DND-41 (cell line): ENCODE data around the gene MCF2L2.

Source experiments
- ATAC-seq: fragments of 200-7000 bp; cut with Tn5 transposase; 3 replicates; pipeline ENCODE4 v1.9.1; 2021; ENCODE audit warnings: low read depth; ENCODE audit not compliant: insufficient read depth
- DNase-seq: peaks from one replicate; pipeline ENCODE4 v3.0.0-alpha.2; 2020
- H2AFZ ChIP-seq: 2 replicates; pipeline ENCODE4 v1.6.0; 2012; ENCODE audit warnings: low read depth, low read length
- H3K27ac ChIP-seq: 2 replicates; pipeline ENCODE4 v1.5.1; 2012; ENCODE audit warnings: low read length, inconsistent platforms
- H3K27me3 ChIP-seq: fragments of 200-600 bp; sonication (generic); 2 replicates; pipeline ENCODE4 v1.6.0; 2012; ENCODE audit warnings: low read length, mild to moderate bottlenecking, inconsistent platforms; ENCODE audit not compliant: insufficient read depth, poor library complexity
- H3K36me3 ChIP-seq: 2 replicates; pipeline ENCODE4 v1.5.1; 2012; ENCODE audit warnings: low read length, inconsistent platforms; ENCODE audit not compliant: insufficient read depth
- H3K4me1 ChIP-seq: 2 replicates; pipeline ENCODE4 v1.5.1; 2012; ENCODE audit warnings: mild to moderate bottlenecking, low read length; ENCODE audit not compliant: insufficient read depth
- H3K4me2 ChIP-seq: 2 replicates; pipeline ENCODE4 v1.6.0; 2012; ENCODE audit warnings: mild to moderate bottlenecking, moderate library complexity, low read length, inconsistent platforms; ENCODE audit not compliant: insufficient read depth
- H3K4me3 ChIP-seq, 2 experiments: fragments of 200-600 bp in 1 of 2; shearing (Covaris generic) in 1 of 2; 2 replicates each; pipeline ENCODE4 v1.5.1; 2012 to 2016; ENCODE audit warnings: inconsistent platforms in 2 of 2, low read length in 2 of 2, mild to moderate bottlenecking in 2 of 2, low read depth in 1 of 2, moderate library complexity in 1 of 2
- H3K79me2 ChIP-seq: 2 replicates; pipeline ENCODE4 v1.6.0; 2012; ENCODE audit warnings: low read length, inconsistent platforms; ENCODE audit not compliant: insufficient read depth
- H3K9ac ChIP-seq: 2 replicates; pipeline ENCODE4 v1.6.0; 2012; ENCODE audit warnings: low read depth, mild to moderate bottlenecking, inconsistent platforms, low read length, moderate library complexity
- H3K9me3 ChIP-seq: 2 replicates; pipeline ENCODE4 v1.5.1; 2012; ENCODE audit warnings: low read length, moderate library complexity, mild to moderate bottlenecking, inconsistent platforms; ENCODE audit not compliant: insufficient read depth, severe bottlenecking
- H4K20me1 ChIP-seq: 2 replicates; pipeline ENCODE4 v1.6.0; 2012; ENCODE audit warnings: low read length; ENCODE audit not compliant: insufficient read depth
- EZH2 ChIP-seq: IDR thresholded peaks from 3 replicates; pipeline ENCODE4 v1.6.1; 2012; ENCODE audit warnings: borderline replicate concordance, low read depth, mild to moderate bottlenecking, moderate library complexity, low read length, inconsistent platforms; ENCODE audit not compliant: severe bottlenecking
- TF ChIP-seq, protein P1 (sequence below): IDR thresholded peaks from 2 replicates; pipeline ENCODE4 v1.5.1; 2012; ENCODE audit warnings: borderline replicate concordance, low read length, moderate library complexity, mild to moderate bottlenecking; ENCODE audit not compliant: poor library complexity, severe bottlenecking; ENCODE audit errors: extremely low read depth

Gene MCF2L2

DNA sequence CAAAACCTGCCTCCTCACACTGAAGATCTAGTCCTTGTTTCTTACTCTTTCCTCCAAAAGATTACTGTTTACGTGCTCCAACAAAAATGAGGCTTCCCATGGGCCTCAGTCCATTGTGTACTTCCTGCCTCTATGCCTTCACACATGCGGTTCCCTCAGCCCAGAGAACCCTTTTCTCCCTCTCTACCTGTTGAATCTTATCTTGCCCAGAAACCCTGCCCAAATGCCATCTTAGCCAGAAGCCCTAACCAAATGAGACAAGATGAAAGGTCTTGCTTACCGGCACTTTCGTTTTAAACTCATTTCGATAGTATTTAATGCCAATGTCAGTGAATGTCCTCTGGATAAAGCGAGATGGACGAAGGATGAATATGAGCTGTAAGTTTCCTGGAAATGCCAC is 89.9 kb downstream of the MCF2L2 start:
- TF ChIP-seq, protein P1, sequence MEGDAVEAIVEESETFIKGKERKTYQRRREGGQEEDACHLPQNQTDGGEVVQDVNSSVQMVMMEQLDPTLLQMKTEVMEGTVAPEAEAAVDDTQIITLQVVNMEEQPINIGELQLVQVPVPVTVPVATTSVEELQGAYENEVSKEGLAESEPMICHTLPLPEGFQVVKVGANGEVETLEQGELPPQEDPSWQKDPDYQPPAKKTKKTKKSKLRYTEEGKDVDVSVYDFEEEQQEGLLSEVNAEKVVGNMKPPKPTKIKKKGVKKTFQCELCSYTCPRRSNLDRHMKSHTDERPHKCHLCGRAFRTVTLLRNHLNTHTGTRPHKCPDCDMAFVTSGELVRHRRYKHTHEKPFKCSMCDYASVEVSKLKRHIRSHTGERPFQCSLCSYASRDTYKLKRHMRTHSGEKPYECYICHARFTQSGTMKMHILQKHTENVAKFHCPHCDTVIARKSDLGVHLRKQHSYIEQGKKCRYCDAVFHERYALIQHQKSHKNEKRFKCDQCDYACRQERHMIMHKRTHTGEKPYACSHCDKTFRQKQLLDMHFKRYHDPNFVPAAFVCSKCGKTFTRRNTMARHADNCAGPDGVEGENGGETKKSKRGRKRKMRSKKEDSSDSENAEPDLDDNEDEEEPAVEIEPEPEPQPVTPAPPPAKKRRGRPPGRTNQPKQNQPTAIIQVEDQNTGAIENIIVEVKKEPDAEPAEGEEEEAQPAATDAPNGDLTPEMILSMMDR = no peak
- TF ChIP-seq EZH2 = no peak
- Histone ChIP-seq H3K79me2 (no peaks in the 10 kb centered on the region), H3K36me3 (no peaks in the 10 kb centered on the region), H3K4me3 (no peak overlapping the region), H3K27ac (no peak overlapping the region), H3K4me1 (no peaks in the 10 kb centered on the region), H4K20me1 (no peaks in the 10 kb centered on the region), H2AFZ (no peak overlapping the region), H3K4me2 (no peak overlapping the region), H3K9ac (no peak overlapping the region), H3K27me3 (peaks cover 3% of the 10 kb centered on the region), H3K9me3 (no peaks in the 10 kb centered on the region)
- no peak for ATAC-seq
- DNase-seq = no peak

DNA sequence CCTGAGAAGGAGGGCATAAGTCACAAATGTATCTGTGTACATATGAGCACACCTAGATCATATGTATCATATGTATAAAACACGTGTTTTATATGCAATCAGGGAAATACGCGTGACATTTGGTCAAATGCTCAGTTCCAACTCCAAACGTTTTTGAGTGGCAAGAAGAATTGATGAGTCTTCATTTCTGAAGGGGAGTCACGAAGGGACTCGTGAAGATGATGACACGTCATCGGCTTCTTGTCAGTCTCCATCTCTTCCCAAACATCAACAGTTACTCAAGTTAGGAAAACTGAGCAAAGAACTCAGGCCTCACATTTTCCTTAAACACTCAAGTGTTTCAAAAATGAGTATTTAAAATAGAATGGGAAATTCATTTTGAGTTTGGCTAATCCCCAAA is 95.9 kb downstream of the MCF2L2 start:
- DNase-seq (no peak), ATAC-seq (no peak)
- Histone ChIP-seq H3K4me3 (no peak overlapping the region), H4K20me1 (no peaks in the 10 kb centered on the region), H3K4me1 (no peaks in the 10 kb centered on the region), H3K9me3 (no peaks in the 10 kb centered on the region), H3K27ac (no peak overlapping the region), H3K79me2 (no peaks in the 10 kb centered on the region), H3K4me2 (no peak overlapping the region), H3K27me3 (no peaks in the 10 kb centered on the region), H2AFZ (no peak overlapping the region), H3K36me3 (no peaks in the 10 kb centered on the region), H3K9ac (no peak overlapping the region)
- TF ChIP-seq, protein P1 = no peak
- no peak for TF ChIP-seq EZH2

DNA sequence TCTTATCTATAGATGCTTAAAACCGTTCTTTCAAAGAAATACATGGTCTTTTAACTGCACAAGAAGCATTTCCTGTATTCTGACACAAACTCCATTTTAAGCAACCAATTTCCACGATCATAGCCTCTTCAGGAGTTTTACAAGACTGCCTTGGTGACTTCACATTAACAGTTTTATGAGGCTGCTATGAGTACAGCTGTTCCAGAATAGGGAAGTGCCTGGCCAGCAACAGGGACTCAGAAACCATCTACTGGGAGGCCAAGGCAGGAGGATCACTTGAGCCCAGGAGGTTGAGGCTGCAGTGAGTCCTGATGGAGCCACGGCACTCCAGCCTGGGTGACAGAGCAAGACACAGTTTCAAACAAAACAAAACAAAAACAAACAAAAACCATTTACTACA is 96.9 kb downstream of the MCF2L2 start:
- Histone ChIP-seq H4K20me1 (no peaks in the 10 kb centered on the region), H3K4me2 (no peak overlapping the region), H3K9me3 (no peaks in the 10 kb centered on the region), H2AFZ (no peak overlapping the region), H3K4me1 (no peaks in the 10 kb centered on the region), H3K36me3 (no peaks in the 10 kb centered on the region), H3K27ac (no peak overlapping the region), H3K27me3 (no peaks in the 10 kb centered on the region), H3K79me2 (no peaks in the 10 kb centered on the region), H3K4me3 (no peak overlapping the region), H3K9ac (no peak overlapping the region)
- ATAC-seq (no peak), DNase-seq (no peak)
- TF ChIP-seq, protein P1 = no peak
- TF ChIP-seq EZH2 = no peak

DNA sequence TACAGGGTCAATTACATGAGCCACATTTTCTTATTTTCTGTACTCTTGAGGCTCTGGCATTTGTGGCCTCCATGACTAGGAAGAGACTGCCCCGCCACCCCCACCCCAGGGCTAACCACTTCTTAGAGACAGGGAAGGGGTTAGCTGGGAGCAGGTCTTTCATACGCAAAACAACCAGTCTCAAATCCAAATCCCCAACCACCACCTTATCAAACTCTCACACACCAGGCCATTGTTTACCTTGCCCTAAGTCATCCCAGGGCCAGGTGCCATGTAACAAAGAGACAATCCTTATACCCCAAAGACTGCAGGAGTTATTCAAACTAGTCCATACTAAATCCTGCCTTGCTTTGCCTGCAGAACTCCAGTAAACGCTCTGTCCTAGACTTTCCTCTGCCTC is 97.5 kb downstream of the MCF2L2 start:
- H3K36me3 ChIP-seq = no peaks in the 10 kb centered on the region
- no peak for ATAC-seq
- H3K4me3 ChIP-seq = no peak overlapping the region
- TF ChIP-seq, protein P1 = no peak
- TF ChIP-seq EZH2 = no peak
- H3K79me2 ChIP-seq = no peaks in the 10 kb centered on the region
- DNase-seq = no peak
- H3K9ac ChIP-seq = no peak overlapping the region
- no peak overlapping the region for H3K4me2 ChIP-seq
- no peaks in the 10 kb centered on the region for H3K27me3 ChIP-seq
- H3K27ac ChIP-seq = no peak overlapping the region
- H3K9me3 ChIP-seq = no peaks in the 10 kb centered on the region
- H4K20me1 ChIP-seq = no peaks in the 10 kb centered on the region
- H2AFZ ChIP-seq = no peak overlapping the region
- H3K4me1 ChIP-seq = no peaks in the 10 kb centered on the region
